Inflammatory macrophage (primary cell): ENCODE measurements around the gene COA6.

Experiments used
- DNase-seq, 2 donors: peaks; one replicate each; pipeline ENCODE4 v3.0.0-alpha.2; 2020 to 2022
- total RNA-seq, 18 experiments: gene quantifications; one replicate each; lab custom pipeline; 2026; ENCODE audit warnings: mixed read lengths in 6 of 18, inconsistent platforms in 2 of 18; lab: John Stamatoyannopoulos, UW

COA6 gene
- total RNA-seq, result 10.7 to 36.5 (median 26.0) reads per million in 18 experiments

GRCh38 chr1:234373064-234373958 lies at the start of gene COA6:
COA6 (plus strand) TSS chr1:234373456; CDS start chr1:234373467, 11 bp downstream.
- peak; percentile 96 to 98 for DNase-seq

- DNase-seq, result no peak
Observed at GRCh38 chr1:234324821-234325220, 48.4 kb upstream of the COA6 start.

- peak; percentile 29 to 36 for DNase-seq
Observed at GRCh38 chr1:234325878-234326496, 47.3 kb upstream of the COA6 start.

GRCh38 chr1:234326497-234327366 lies 46.5 kb upstream of the COA6 start:
- DNase-seq, result peak; percentile 72 to 74

- no peak for DNase-seq
Observed at GRCh38 chr1:234327577-234328164, 45.6 kb upstream of the COA6 start.

- peak; percentile 41 to 72 for DNase-seq
Observed at GRCh38 chr1:234330843-234331215, 42.4 kb upstream of the COA6 start.

- peak; percentile 89 for DNase-seq
Observed at GRCh38 chr1:234331507-234331906, 41.7 kb upstream of the COA6 start.

GRCh38 chr1:234336359-234336758 lies 36.9 kb upstream of the COA6 start:
- DNase-seq, result no peak

GRCh38 chr1:234337233-234337632 lies 36.0 kb upstream of the COA6 start:
- no peak for DNase-seq

- DNase-seq, result no peak
Observed at GRCh38 chr1:234340528-234340927, 32.7 kb upstream of the COA6 start.

GRCh38 chr1:234342774-234343173 lies 30.5 kb upstream of the COA6 start:
- DNase-seq, result no peak

- DNase-seq, result no peak
Observed at GRCh38 chr1:234345237-234345636, 28.0 kb upstream of the COA6 start.

- no peak for DNase-seq
Observed at GRCh38 chr1:234348964-234349363, 24.3 kb upstream of the COA6 start.

GRCh38 chr1:234355782-234356510 lies 17.3 kb upstream of the COA6 start:
- no peak for DNase-seq

- peak in 1 of 2 donors; percentile 58 for DNase-seq
Observed at GRCh38 chr1:234356615-234357269, 16.5 kb upstream of the COA6 start.

GRCh38 chr1:234357831-234358230 lies 15.4 kb upstream of the COA6 start:
- no peak for DNase-seq

GRCh38 chr1:234361102-234361603 lies 12.1 kb upstream of the COA6 start:
- DNase-seq, result no peak

- no peak for DNase-seq
Observed at GRCh38 chr1:234362558-234362957, 10.7 kb upstream of the COA6 start.

- DNase-seq, result peak; percentile 63 to 90
Observed at GRCh38 chr1:234368320-234369032, 4.8 kb upstream of the COA6 start.

- DNase-seq, result no peak
Observed at GRCh38 chr1:234369033-234369430, 4.2 kb upstream of the COA6 start.
